Stimulated activated CD4-positive, alpha-beta T cell treated with anti-CD3 and anti-CD28 coated beads, TNF-alpha, amount 100 ng/mL, for 24 hours (primary cell): ENCODE measurements around the gene POU6F1.

Source experiments
- DNase-seq, 3 experiments: peaks; one replicate each; pipeline ENCODE4 v3.0.0-alpha.2; 2020; ENCODE audit warnings: low read depth in 3 of 3

Gene POU6F1

GRCh38 chr12:51198568-51199365 is 19.1 kb downstream of the POU6F1 start:
- DNase-seq = no peak

DNA sequence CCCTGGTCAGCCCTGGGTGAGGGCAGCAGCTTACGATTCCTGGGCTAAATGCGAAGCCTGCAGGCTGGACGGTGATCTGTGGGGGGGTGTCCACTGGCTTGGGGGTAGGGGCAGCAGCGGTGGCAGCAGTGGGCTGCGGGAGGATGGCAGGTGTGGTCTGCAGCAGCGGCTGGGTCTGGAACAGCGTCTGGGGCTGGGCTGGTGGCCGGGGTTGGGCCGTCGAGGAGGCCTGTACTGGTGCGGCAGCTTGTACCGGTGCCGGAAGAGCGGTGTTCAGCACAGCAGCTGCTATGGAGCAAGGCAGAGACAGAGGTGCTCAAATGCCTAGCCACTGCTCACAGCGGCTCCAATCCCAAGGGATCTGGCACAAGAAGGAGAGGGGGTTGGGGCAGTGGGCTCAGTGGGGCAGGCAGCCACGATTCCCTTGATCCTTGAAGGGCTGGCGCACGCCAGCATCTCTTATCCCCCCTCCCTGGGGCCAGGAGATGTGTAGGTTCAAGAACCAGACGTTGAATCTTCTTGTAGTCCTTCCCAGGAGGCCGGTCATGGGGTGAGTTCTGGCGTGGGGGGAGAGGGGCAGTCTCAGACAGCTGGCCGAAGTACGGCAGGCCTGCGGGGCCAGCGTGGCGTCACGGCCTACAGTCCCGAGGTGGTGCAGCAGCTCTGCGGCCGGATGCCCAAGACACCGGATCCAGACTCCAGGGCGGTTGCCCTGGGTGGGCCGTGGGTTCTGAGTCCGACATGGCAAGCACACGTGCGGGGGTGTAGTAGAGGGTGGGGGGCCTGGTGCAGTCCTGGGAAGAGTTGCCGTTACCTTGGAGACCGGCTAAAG is 19.9 kb downstream of the POU6F1 start:
- no peak for DNase-seq

- DNase-seq = no peak
Measured at GRCh38 chr12:51196547-51196946, 21.3 kb downstream of the POU6F1 start.

DNA sequence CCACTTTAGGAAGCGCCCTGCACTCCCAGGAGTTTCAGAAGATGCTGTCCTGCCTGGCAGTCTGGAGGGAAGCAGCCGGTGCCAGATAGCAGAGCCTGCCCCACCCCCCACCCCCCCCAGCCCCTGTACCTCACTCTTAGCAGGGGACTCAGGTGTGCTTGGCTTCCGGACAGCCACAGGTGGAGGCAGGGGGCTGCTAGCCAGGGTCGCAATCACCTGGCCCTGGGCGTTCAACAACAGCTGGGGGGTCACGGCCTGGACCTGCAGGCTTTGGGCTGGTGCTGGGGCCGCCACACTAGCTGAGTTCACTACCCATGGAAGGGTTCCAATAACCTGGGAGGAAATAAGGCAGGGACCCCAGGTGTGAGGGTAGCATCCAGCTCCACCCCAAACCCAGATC is 22.0 kb downstream of the POU6F1 start:
- no peak for DNase-seq

DNA sequence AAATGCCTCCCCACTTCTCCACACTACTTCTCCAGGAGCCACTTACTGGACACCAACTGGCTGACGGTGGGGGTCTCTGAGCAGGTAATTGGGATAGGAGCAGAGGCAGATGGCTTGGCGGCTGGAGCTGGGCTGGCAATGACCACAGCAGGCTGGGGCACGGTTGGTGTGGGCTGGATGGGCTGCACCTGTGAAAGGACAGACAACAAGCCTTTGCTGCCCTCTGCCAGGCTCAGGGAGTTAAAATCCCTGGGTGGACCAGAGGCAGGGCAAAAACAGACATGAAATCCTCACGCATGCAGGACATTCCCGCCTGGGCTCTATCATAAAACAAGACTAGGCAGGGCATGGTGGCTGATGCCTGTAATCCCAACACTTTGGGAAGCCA is 25.6 kb downstream of the POU6F1 start:
- DNase-seq = no peak

GRCh38 chr12:51191516-51192283 is 26.2 kb downstream of the POU6F1 start:
- DNase-seq = no peak

DNA sequence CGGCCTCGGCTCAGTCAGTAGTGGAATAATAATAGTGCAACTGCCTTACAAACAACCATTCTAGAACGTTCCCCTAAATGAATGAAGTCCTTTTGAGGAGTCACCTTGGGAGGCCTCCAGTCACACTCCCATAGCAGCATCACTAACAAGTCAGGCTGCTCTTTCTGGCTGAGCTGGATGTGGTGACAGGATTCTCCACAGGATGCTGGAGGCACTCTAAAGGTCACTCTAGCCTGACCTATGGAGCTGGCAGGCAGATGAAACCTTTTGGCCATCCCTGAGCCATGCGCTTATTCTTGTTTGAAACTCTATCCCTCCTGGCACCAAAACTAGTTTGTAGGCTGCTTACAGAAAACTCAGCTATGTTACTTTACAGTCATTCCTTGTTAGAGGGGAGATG is 27.0 kb downstream of the POU6F1 start:
- no peak for DNase-seq

DNA sequence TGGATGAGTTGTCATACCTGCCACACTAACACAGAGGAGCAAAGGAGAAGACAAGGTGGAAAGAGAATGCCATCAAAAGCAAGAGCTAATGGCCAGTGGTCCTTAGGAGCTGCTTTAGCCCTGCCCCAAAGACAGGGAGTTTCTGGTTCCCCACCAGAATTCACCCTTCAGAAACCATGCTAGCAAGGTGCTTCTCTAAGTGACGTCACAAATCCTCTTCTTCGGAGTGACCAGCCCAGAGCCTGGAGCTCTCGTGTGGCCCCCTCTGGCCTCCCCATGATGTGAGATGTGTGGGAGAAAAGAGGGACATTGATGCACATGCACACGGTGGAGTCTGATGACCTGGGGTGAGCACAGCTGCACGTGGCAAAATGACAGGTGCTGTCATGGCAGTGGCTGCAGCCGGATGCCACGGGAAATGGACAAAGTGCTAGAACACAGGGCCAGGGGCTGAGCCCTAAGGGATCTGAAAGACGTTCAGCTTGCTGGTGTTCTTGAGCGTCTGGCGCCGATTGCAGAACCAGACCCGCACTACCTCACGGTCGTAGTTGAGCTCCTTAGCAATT is 28.0 kb downstream of the POU6F1 start:
- DNase-seq = no peak

- DNase-seq = no peak
Measured at GRCh38 chr12:51188359-51189051, 29.4 kb downstream of the POU6F1 start.

- DNase-seq = no peak
Measured at GRCh38 chr12:51187370-51187987, 30.4 kb downstream of the POU6F1 start.

- no peak for DNase-seq
Measured at GRCh38 chr12:51186465-51187085, 31.3 kb downstream of the POU6F1 start.

GRCh38 chr12:51185171-51185717 is 32.6 kb downstream of the POU6F1 start:
- DNase-seq = no peak

GRCh38 chr12:51183816-51184215 is 34.0 kb downstream of the POU6F1 start:
- no peak for DNase-seq

GRCh38 chr12:51183349-51183748 is 34.5 kb downstream of the POU6F1 start:
- DNase-seq = no peak

GRCh38 chr12:51181558-51181957 is 36.3 kb downstream of the POU6F1 start:
- DNase-seq = no peak

GRCh38 chr12:51177897-51178296 is 40.0 kb downstream of the POU6F1 start:
- DNase-seq = no peak

- no peak for DNase-seq
Measured at GRCh38 chr12:51174501-51174900, 43.4 kb downstream of the POU6F1 start.

GRCh38 chr12:51172515-51173431 is 45.1 kb downstream of the POU6F1 start, which contains the start of gene TFCP2:
Gene TFCP2, minus strand, starts transcription at chr12:51173135. Its CDS starts 713 bp downstream, at chr12:51172422.
- peak; percentile 82 to 93 (median 87) for DNase-seq
